C4-2B (cell line): ENCODE data around the gene CSRNP3.

Experiments
- H3K27ac ChIP-seq: fragments of 450-650 bp; 2 replicates; pipeline ENCODE4 v1.5.1; 2017
- ZFX ChIP-seq: fragments of 450-650 bp; IDR thresholded peaks from 2 replicates; pipeline ENCODE4 v1.6.1; 2017
- TF ChIP-seq, protein P1 (sequence below): fragments of 450-650 bp; conservative IDR thresholded peaks from 2 replicates; pipeline ENCODE4 v1.5.1; 2017; ENCODE audit warnings: mild to moderate bottlenecking

Gene CSRNP3, protein sequence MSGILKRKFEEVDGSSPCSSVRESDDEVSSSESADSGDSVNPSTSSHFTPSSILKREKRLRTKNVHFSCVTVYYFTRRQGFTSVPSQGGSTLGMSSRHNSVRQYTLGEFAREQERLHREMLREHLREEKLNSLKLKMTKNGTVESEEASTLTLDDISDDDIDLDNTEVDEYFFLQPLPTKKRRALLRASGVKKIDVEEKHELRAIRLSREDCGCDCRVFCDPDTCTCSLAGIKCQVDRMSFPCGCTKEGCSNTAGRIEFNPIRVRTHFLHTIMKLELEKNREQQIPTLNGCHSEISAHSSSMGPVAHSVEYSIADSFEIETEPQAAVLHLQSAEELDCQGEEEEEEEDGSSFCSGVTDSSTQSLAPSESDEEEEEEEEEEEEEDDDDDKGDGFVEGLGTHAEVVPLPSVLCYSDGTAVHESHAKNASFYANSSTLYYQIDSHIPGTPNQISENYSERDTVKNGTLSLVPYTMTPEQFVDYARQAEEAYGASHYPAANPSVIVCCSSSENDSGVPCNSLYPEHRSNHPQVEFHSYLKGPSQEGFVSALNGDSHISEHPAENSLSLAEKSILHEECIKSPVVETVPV

GRCh38 chr2:165469417-165469816 lies at the start of gene CSRNP3:
Gene CSRNP3, plus strand, starts transcription at chr2:165469698. Its CDS starts 125,368 bp downstream, at chr2:165595066.
- H3K27ac ChIP-seq, result no peak within 1 kb of the TSS
- TF ChIP-seq ZFX, result no peak
- TF ChIP-seq, protein P1, sequence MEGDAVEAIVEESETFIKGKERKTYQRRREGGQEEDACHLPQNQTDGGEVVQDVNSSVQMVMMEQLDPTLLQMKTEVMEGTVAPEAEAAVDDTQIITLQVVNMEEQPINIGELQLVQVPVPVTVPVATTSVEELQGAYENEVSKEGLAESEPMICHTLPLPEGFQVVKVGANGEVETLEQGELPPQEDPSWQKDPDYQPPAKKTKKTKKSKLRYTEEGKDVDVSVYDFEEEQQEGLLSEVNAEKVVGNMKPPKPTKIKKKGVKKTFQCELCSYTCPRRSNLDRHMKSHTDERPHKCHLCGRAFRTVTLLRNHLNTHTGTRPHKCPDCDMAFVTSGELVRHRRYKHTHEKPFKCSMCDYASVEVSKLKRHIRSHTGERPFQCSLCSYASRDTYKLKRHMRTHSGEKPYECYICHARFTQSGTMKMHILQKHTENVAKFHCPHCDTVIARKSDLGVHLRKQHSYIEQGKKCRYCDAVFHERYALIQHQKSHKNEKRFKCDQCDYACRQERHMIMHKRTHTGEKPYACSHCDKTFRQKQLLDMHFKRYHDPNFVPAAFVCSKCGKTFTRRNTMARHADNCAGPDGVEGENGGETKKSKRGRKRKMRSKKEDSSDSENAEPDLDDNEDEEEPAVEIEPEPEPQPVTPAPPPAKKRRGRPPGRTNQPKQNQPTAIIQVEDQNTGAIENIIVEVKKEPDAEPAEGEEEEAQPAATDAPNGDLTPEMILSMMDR, result no peak

DNA sequence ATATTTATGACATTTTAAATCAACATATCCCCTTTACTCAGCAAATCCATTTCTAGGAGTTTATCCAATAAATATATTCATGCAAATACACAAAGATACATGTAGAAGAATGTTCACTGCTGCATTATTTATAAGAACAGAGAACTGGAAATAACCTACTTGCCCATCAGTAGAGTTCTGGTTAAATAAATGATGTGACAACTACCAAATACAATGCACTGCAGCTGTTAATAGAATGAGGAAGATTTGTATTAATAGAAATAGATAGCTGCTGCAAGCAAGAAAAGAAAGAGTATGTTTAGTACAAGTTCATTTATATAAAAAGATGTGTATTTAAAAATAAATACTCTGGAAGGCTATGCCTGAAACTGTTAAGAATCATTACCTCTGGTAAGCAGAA lies 49.3 kb upstream of the CSRNP3 start:
- TF ChIP-seq ZFX, result no peak
- TF ChIP-seq, protein P1, result no peak
- H3K27ac ChIP-seq, result no peak overlapping the region

DNA sequence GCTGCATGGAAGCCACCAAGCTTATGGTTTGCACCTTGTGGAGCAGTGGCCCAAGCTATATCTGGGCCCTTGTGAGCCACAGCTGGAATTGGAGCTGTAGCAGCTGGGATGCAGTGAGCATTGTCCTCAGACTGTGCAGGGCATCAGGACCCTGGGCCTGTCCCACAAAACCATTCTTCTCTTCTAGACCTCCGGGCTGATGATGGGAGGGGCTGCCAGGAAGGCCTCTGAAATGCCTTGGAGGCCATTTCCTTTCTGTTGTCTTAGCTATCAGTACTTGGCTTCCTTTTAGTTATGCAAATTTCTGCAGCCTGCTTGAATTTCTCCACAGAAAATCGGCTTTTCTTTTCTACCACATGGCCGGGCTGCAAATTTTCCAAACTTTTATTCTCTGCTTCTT lies 46.4 kb upstream of the CSRNP3 start:
- TF ChIP-seq, protein P1, result no peak
- TF ChIP-seq ZFX, result no peak
- no peak overlapping the region for H3K27ac ChIP-seq

DNA sequence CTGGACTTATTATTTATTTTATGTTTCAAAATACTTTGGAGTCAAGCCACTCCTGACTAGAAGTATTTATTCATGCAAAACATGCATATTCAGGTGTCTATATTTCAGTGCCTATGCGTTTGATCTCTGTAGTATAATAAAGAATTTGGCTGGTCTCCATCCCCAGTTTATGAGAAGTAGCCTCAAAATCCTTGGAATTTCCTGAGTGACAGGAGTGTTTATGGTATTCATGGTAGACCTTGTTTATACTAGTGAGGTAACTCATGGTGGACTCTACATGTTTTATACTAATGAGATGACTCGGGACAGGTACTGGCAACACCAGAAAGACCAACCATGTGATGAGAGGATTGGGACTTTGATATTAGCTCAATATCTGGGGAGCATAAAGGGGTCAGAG lies 43.9 kb upstream of the CSRNP3 start:
- no peak for TF ChIP-seq ZFX
- TF ChIP-seq, protein P1, result no peak
- no peak overlapping the region for H3K27ac ChIP-seq

- TF ChIP-seq, protein P1, result no peak
- no peak for TF ChIP-seq ZFX
- no peak overlapping the region for H3K27ac ChIP-seq
Observed at GRCh38 chr2:165427686-165428085, 41.8 kb upstream of the CSRNP3 start.

- TF ChIP-seq ZFX, result no peak
- TF ChIP-seq, protein P1, result no peak
- H3K27ac ChIP-seq, result no peak overlapping the region
Observed at GRCh38 chr2:165428926-165429325, 40.6 kb upstream of the CSRNP3 start.

DNA sequence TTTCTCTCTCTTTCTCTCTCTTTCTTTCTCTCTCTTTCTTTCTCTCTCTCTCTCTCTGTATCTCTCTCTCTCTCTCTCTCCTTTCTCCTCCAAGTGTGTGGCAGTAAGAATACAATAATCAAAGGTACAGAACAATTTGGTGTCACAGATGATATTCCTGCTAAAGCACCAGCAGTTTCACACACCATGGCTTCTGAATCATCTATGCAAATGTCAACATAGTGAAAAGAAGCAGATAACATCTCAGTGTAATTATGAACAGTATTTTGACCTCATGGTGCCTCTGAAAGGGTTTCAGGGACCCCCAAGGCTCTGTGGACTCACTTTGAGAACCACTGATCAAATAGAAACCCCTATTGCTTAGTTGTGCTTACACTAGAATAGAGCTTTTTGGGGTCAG lies 38.5 kb upstream of the CSRNP3 start:
- no peak for TF ChIP-seq ZFX
- TF ChIP-seq, protein P1, result no peak
- H3K27ac ChIP-seq, result no peak overlapping the region
